CD14-positive monocyte (primary cell): ENCODE measurements around the gene TRAPPC3L. TPM values are rescaled to one million over a fixed set of nuclear protein-coding genes. Genes with fewer than 3 reads are reported as not detected.

Source experiments
- DNase-seq, 3 donors: peaks; one replicate each; pipeline ENCODE4 v3.0.0-alpha.2; 2011 to 2022
- H2AFZ ChIP-seq: 2 replicates; pipeline ENCODE4 v1.6.0; 2012; ENCODE audit warnings: mild to moderate bottlenecking, low read depth, low read length, inconsistent platforms; ENCODE audit not compliant: insufficient read depth, poor library complexity, severe bottlenecking
- H3K27ac ChIP-seq, 2 donors: 1 replicate in 1 of 2; 2 replicates in 1 of 2; pipeline ENCODE4 v1.5.1; 2012 to 2013; ENCODE audit warnings: low read length in 2 of 2, control low read depth in 1 of 2, inconsistent platforms in 1 of 2, low read depth in 1 of 2, mild to moderate bottlenecking in 1 of 2
- H3K27me3 ChIP-seq, 2 donors: one replicate each; pipeline versions ENCODE4 v1.6.0 to v1.6.1; 2011 to 2013; ENCODE audit warnings: low read length in 2 of 2; ENCODE audit not compliant: control insufficient read depth in 2 of 2, insufficient read depth in 2 of 2
- H3K36me3 ChIP-seq, 2 donors: replicated peaks in 1 of 2; 1 replicate in 1 of 2; 2 replicates in 1 of 2; pipeline versions ENCODE4 v1.5.1 to v1.6.1; 2012 to 2013; ENCODE audit warnings: low read length in 2 of 2, control low read depth in 1 of 2, inconsistent platforms in 1 of 2, mild to moderate bottlenecking in 1 of 2; ENCODE audit not compliant: insufficient read depth in 2 of 2, control insufficient read depth in 1 of 2
- H3K4me1 ChIP-seq, 2 donors: 1 replicate in 1 of 2; 2 replicates in 1 of 2; pipeline versions ENCODE4 v1.5.1 to v1.6.1; 2012 to 2013; ENCODE audit warnings: low read length in 2 of 2, control low read depth in 1 of 2, inconsistent platforms in 1 of 2, mild to moderate bottlenecking in 1 of 2, moderate library complexity in 1 of 2; ENCODE audit not compliant: insufficient read depth in 2 of 2, control insufficient read depth in 1 of 2
- H3K4me2 ChIP-seq: replicated peaks from 2 replicates; pipeline ENCODE3; 2012; ENCODE audit warnings: low read length, moderate library complexity, mild to moderate bottlenecking; ENCODE audit not compliant: poor library complexity, severe bottlenecking; ENCODE audit errors: extremely low read depth
- H3K4me3 ChIP-seq, 3 experiments: fragments of 200-600 bp in 1 of 3; sonication (generic) in 1 of 3; replicated peaks in 1 of 3; 1 replicate in 2 of 3; 2 replicates in 1 of 3; pipeline ENCODE4 v1.5.1; 2011 to 2013; ENCODE audit warnings: low read length in 3 of 3, mild to moderate bottlenecking in 3 of 3, control low read depth in 2 of 3, low read depth in 2 of 3, inconsistent platforms in 1 of 3, moderate library complexity in 1 of 3
- H3K79me2 ChIP-seq: 2 replicates; pipeline ENCODE4 v1.6.0; 2012; ENCODE audit warnings: mild to moderate bottlenecking, control low read depth, inconsistent platforms, low read length, moderate library complexity; ENCODE audit not compliant: insufficient read depth
- H3K9ac ChIP-seq: 2 replicates; pipeline ENCODE4 v1.6.0; 2017; ENCODE audit warnings: low read length, mild to moderate bottlenecking; ENCODE audit not compliant: insufficient read depth, poor library complexity, severe bottlenecking
- H3K9me3 ChIP-seq, 2 donors: replicated peaks in 1 of 2; 1 replicate in 1 of 2; 2 replicates in 1 of 2; pipeline versions ENCODE4 v1.5.1 to v1.6.1; 2012 to 2013; ENCODE audit warnings: low read length in 2 of 2, control low read depth in 1 of 2; ENCODE audit not compliant: control insufficient read depth in 1 of 2, insufficient read depth in 1 of 2
- H4K20me1 ChIP-seq: 2 replicates; pipeline ENCODE4 v1.6.0; 2012; ENCODE audit warnings: mild to moderate bottlenecking, low read length, control low read depth, moderate library complexity; ENCODE audit not compliant: insufficient read depth
- H3K27ac Mint-ChIP-seq, 7 donors: one replicate each; pipeline ENCODE4 v1.8.0; 2020; ENCODE audit warnings: mild to moderate bottlenecking in 7 of 7, mixed read lengths in 7 of 7, moderate library complexity in 6 of 7, inconsistent platforms in 2 of 7
- H3K27me3 Mint-ChIP-seq, 3 donors: one replicate each; pipeline ENCODE4 v1.8.0; 2021 to 2022; ENCODE audit warnings: low read depth in 3 of 3, mild to moderate bottlenecking in 3 of 3, mixed read lengths in 3 of 3, moderate library complexity in 3 of 3, inconsistent platforms in 1 of 3
- H3K36me3 Mint-ChIP-seq, 2 donors: one replicate each; pipeline ENCODE4 v1.8.0; 2020; ENCODE audit warnings: mixed read lengths in 2 of 2, inconsistent platforms in 1 of 2, mild to moderate bottlenecking in 1 of 2
- H3K4me1 Mint-ChIP-seq: one replicate; pipeline ENCODE4 v1.8.0; 2020; ENCODE audit warnings: mild to moderate bottlenecking, mixed read lengths
- H3K4me3 Mint-ChIP-seq, 2 donors: one replicate each; pipeline ENCODE4 v1.8.0; 2020; ENCODE audit warnings: mild to moderate bottlenecking in 2 of 2, mixed read lengths in 2 of 2, moderate library complexity in 1 of 2
- H3K9me3 Mint-ChIP-seq, 7 donors: one replicate each; pipeline ENCODE4 v1.8.0; 2020 to 2022; ENCODE audit warnings: mixed read lengths in 7 of 7, mild to moderate bottlenecking in 6 of 7, moderate library complexity in 6 of 7, inconsistent platforms in 2 of 7
- WGBS: methylation state at CpG from one replicate; pipeline ENCODE4 v1.1.5; 2013; ENCODE audit warnings: missing lambda C conversion rate; ENCODE audit not compliant: insufficient coverage; 5-methylcytosine and 5-hydroxymethylcytosine counted together
- intact Hi-C, 2 donors: fragments of 100-400 bp; cut with micrococcal nuclease; formaldehyde crosslinking; loops; one replicate each; pipeline versions ENCODE4 v1.15.0 to v1.15.1; 2023
- polyA plus RNA-seq, 3 donors: library from polyadenylated mRNA; depleted of rRNA in 1 of 3; unstranded in 2 of 3; stranded (reverse) in 1 of 3; fragments of 300-500 nt in 2 of 3; fragments of >200 nt in 1 of 3; fragmentation: Illumina TruSeq in 2 of 3; gene quantifications; 1 replicate in 2 of 3; 2 replicates in 1 of 3; pipeline ENCODE4 v1.2.3, GENCODE V29; 2012 to 2021
- TF ChIP-seq, protein P1 (sequence below): fragments of 200-600 bp; IDR thresholded peaks from one replicate; pipeline ENCODE4 v1.8.0; 2022; ENCODE audit warnings: antibody characterized with exemption, mild to moderate bottlenecking

TRAPPC3L gene
- polyA plus RNA-seq, 3 donors = 0.17 TPM; not detected in 2

- peaks cover 12% of the 10 kb centered on the region for H3K4me1 Mint-ChIP-seq
- H3K9me3 Mint-ChIP-seq = peaks cover 0 to 3% (median 0%) of the 10 kb centered on the region in 7 donors
- H4K20me1 ChIP-seq = no peaks in the 10 kb centered on the region
- no peaks in the 10 kb centered on the region for H3K9me3 ChIP-seq
- H3K36me3 ChIP-seq = no peaks in the 10 kb centered on the region
- TF ChIP-seq, protein P1, sequence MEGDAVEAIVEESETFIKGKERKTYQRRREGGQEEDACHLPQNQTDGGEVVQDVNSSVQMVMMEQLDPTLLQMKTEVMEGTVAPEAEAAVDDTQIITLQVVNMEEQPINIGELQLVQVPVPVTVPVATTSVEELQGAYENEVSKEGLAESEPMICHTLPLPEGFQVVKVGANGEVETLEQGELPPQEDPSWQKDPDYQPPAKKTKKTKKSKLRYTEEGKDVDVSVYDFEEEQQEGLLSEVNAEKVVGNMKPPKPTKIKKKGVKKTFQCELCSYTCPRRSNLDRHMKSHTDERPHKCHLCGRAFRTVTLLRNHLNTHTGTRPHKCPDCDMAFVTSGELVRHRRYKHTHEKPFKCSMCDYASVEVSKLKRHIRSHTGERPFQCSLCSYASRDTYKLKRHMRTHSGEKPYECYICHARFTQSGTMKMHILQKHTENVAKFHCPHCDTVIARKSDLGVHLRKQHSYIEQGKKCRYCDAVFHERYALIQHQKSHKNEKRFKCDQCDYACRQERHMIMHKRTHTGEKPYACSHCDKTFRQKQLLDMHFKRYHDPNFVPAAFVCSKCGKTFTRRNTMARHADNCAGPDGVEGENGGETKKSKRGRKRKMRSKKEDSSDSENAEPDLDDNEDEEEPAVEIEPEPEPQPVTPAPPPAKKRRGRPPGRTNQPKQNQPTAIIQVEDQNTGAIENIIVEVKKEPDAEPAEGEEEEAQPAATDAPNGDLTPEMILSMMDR = no peak
- DNase-seq = no peak
- no peak overlapping the region for H3K4me2 ChIP-seq
- no peaks in the 10 kb centered on the region for H3K79me2 ChIP-seq
- intact Hi-C loops = no loop called here
- H3K9ac ChIP-seq = no peak overlapping the region
- H3K27me3 ChIP-seq = no peaks in the 10 kb centered on the region
- no peaks in the 10 kb centered on the region for H3K36me3 Mint-ChIP-seq
- H3K4me3 ChIP-seq = no peak overlapping the region
- H3K4me1 ChIP-seq = peaks cover 7% of the 10 kb centered on the region in 2 donors
- H3K27ac ChIP-seq = no peak overlapping the region
- H3K27me3 Mint-ChIP-seq = peaks cover 0 to 2% (median 2%) of the 10 kb centered on the region in 3 donors
- H3K4me3 Mint-ChIP-seq = no peak overlapping the region
- no peak overlapping the region for H3K27ac Mint-ChIP-seq
- H2AFZ ChIP-seq = no peak overlapping the region
Observed at GRCh38 chr6:116515141-116515540, 30.3 kb downstream of the TRAPPC3L start.

GRCh38 chr6:116514111-116514510 is 31.4 kb downstream of the TRAPPC3L start:
- H3K9ac ChIP-seq = no peak overlapping the region
- H4K20me1 ChIP-seq = no peaks in the 10 kb centered on the region
- no peaks in the 10 kb centered on the region for H3K79me2 ChIP-seq
- H3K36me3 Mint-ChIP-seq = no peaks in the 10 kb centered on the region
- H3K4me1 Mint-ChIP-seq = peaks cover 12% of the 10 kb centered on the region
- H2AFZ ChIP-seq = no peak overlapping the region
- H3K4me3 ChIP-seq = no peak overlapping the region
- H3K4me2 ChIP-seq = no peak overlapping the region
- peaks cover 0 to 4% (median 2%) of the 10 kb centered on the region in 7 donors for H3K9me3 Mint-ChIP-seq
- H3K27ac Mint-ChIP-seq = peak overlapping the region in 1 of 7 donors; percentile 4
- no peak overlapping the region for H3K4me3 Mint-ChIP-seq
- TF ChIP-seq, protein P1 = no peak
- peaks cover 7% of the 10 kb centered on the region in 2 donors for H3K4me1 ChIP-seq
- H3K27ac ChIP-seq = no peak overlapping the region
- WGBS = 73% methylated on average over 3 of the region's 4 CpGs
- no peaks in the 10 kb centered on the region for H3K27me3 ChIP-seq
- DNase-seq = peak; percentile 26 to 56 (median 44)
- peaks cover 0 to under 1% of the 10 kb centered on the region in 2 donors for H3K9me3 ChIP-seq
- no peaks in the 10 kb centered on the region for H3K36me3 ChIP-seq
- peaks cover 0 to 4% (median 2%) of the 10 kb centered on the region in 3 donors for H3K27me3 Mint-ChIP-seq
- intact Hi-C loops = no loop called here
